ENCODE results near the gene MS4A12.
"Not testable (repeated sequence)": the region's sequence is repeated elsewhere in the genome, so short reads cannot be mapped to it uniquely, and the experiment has no call there.

The MS4A12 gene

GRCh38 chr11:60492488-60493009, at the start of gene MS4A12:
Gene MS4A12, plus strand, starts transcription at chr11:60492778. Its CDS starts 4,541 bp downstream, at chr11:60497319.
- peak within 1 kb of the TSS; percentile 9 to 32 for H3K9ac ChIP-seq (ENCODE audit: low read depth in 1 of 2, low read length in 2 of 2)
- peak within 1 kb of the TSS; percentile 58 to 59 for H3K27ac ChIP-seq (ENCODE audit: low read depth in 2 of 2, low read length in 2 of 2)
- no peaks in the 10 kb centered on the region for H3K36me3 ChIP-seq (ENCODE audit: control insufficient read depth in 2 of 2, insufficient read depth in 2 of 2, low read length in 2 of 2)
- H3K27me3 ChIP-seq (ENCODE audit: control insufficient read depth in 2 of 2, insufficient read depth in 2 of 2, low read length in 2 of 2), result no peaks in the 10 kb centered on the region
- H3K4me3 ChIP-seq (ENCODE audit: low read length in 2 of 2), result peak within 1 kb of the TSS; percentile 62 to 63
- H3K9me3 ChIP-seq (ENCODE audit: control insufficient read depth in 2 of 2, low read length in 2 of 2), result no peaks in the 10 kb centered on the region
- H3K4me1 ChIP-seq (ENCODE audit: control insufficient read depth in 2 of 2, insufficient read depth in 2 of 2, low read length in 2 of 2), result no peaks in the 10 kb centered on the region

DNA sequence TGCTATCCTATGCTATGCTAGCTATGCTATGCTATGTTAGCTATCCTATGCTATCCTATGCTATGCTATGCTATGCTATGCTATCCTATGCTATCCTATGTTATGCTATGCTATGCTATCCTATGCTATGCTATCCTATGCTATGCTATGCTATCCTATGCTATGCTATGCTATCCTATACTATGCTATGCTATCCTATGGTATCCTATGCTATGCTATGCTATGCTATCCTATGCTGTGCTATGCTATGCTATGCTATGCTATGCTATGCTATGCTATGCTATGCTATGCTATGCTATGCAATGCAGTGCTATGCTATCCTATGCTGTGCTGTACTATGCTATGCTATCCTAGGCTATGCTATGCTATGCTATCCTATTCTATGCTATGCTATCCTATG, 45.5 kb upstream of the MS4A12 start:
- no peaks in the 10 kb centered on the region for H3K36me3 ChIP-seq (ENCODE audit: control insufficient read depth in 2 of 2, insufficient read depth in 2 of 2, low read length in 2 of 2)
- H3K9me3 ChIP-seq (ENCODE audit: control insufficient read depth in 2 of 2, low read length in 2 of 2), result no peaks in the 10 kb centered on the region
- no peaks in the 10 kb centered on the region for H3K4me1 ChIP-seq (ENCODE audit: control insufficient read depth in 2 of 2, insufficient read depth in 2 of 2, low read length in 2 of 2)
- H3K27ac ChIP-seq (ENCODE audit: low read depth in 2 of 2, low read length in 2 of 2), result no peak overlapping the region
- H3K9ac ChIP-seq (ENCODE audit: low read depth in 1 of 2, low read length in 2 of 2), result no peak overlapping the region
- H3K27me3 ChIP-seq (ENCODE audit: control insufficient read depth in 2 of 2, insufficient read depth in 2 of 2, low read length in 2 of 2), result no peaks in the 10 kb centered on the region
- peak overlapping the region in 1 of 2 donors; percentile 50 for H3K4me3 ChIP-seq (ENCODE audit: low read length in 2 of 2)

DNA sequence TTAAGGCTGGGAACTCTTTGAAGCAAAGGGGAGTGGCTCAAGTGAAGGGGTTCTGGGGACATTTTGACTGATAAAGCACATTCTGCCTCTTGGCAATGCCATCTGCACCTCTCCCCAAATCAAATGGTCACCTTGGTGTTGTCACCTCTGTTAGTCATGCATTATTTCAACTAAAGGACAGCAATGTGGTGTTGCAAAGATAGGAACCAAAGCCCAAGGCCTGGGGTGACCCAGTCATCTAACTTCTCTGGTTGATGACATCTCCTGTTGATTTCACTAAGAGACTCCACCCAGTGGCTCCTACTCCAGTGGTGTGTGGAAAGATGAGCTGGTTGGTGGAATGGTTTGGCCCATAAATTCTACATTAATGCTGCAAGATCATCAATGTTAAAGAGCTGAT, 44.7 kb upstream of the MS4A12 start:
- H3K27me3 ChIP-seq (ENCODE audit: control insufficient read depth in 2 of 2, insufficient read depth in 2 of 2, low read length in 2 of 2), result no peaks in the 10 kb centered on the region
- no peak overlapping the region for H3K4me3 ChIP-seq (ENCODE audit: low read length in 2 of 2)
- no peak overlapping the region for H3K27ac ChIP-seq (ENCODE audit: low read depth in 2 of 2, low read length in 2 of 2)
- no peak overlapping the region for H3K9ac ChIP-seq (ENCODE audit: low read depth in 1 of 2, low read length in 2 of 2)
- no peaks in the 10 kb centered on the region for H3K9me3 ChIP-seq (ENCODE audit: control insufficient read depth in 2 of 2, low read length in 2 of 2)
- H3K36me3 ChIP-seq (ENCODE audit: control insufficient read depth in 2 of 2, insufficient read depth in 2 of 2, low read length in 2 of 2), result no peaks in the 10 kb centered on the region
- H3K4me1 ChIP-seq (ENCODE audit: control insufficient read depth in 2 of 2, insufficient read depth in 2 of 2, low read length in 2 of 2), result no peaks in the 10 kb centered on the region

DNA sequence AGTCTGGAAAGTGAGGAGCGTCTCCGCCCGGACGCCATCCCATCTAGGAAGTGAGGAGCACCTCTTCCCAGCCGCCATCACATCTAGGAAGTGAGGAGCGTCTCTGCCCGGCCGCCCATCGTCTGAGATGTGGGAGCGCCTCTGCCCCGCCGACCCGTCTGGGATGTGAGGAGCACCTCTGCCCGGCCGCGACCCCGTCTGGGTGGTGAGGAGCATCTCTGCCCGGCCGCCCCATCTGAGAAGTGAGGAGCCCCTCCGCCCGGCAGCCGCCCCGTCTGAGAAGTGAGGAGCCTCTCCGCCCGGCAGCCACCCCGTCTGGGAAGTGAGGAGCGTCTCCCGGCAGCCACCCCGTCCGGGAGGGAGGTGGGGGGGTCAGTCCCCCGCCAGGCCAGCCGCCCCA, 41.4 kb upstream of the MS4A12 start:
- not testable (repeated sequence) for H3K27ac ChIP-seq (ENCODE audit: low read depth in 2 of 2, low read length in 2 of 2); H3K36me3 ChIP-seq (ENCODE audit: control insufficient read depth in 2 of 2, insufficient read depth in 2 of 2, low read length in 2 of 2); H3K9ac ChIP-seq (ENCODE audit: low read depth in 1 of 2, low read length in 2 of 2); H3K4me1 ChIP-seq (ENCODE audit: control insufficient read depth in 2 of 2, insufficient read depth in 2 of 2, low read length in 2 of 2); H3K4me3 ChIP-seq (ENCODE audit: low read length in 2 of 2); H3K9me3 ChIP-seq (ENCODE audit: control insufficient read depth in 2 of 2, low read length in 2 of 2); H3K27me3 ChIP-seq (ENCODE audit: control insufficient read depth in 2 of 2, insufficient read depth in 2 of 2, low read length in 2 of 2)

DNA sequence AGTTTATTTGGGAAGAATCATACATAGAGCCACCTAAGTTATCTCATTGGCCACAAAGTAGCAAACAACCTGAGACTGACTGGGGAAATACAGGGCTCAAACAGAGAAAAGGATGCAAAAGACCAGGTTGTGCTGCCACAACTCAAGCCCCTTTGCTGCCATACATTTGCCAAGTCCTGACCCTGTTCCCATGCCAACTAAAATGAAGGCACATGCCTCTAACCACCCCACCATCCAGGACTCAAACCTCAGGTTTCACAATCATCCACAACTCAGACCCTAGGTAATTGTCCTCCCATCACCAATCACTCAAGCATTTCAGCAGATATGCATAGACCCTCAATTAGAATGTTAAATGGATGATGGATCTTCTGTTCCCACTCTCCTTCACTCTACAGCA, 38.4 kb upstream of the MS4A12 start:
- Histone ChIP-seq H3K27me3 (ENCODE audit: control insufficient read depth in 2 of 2, insufficient read depth in 2 of 2, low read length in 2 of 2) (no peaks in the 10 kb centered on the region), H3K27ac (ENCODE audit: low read depth in 2 of 2, low read length in 2 of 2) (no peak overlapping the region), H3K9ac (ENCODE audit: low read depth in 1 of 2, low read length in 2 of 2) (no peak overlapping the region), H3K36me3 (ENCODE audit: control insufficient read depth in 2 of 2, insufficient read depth in 2 of 2, low read length in 2 of 2) (no peaks in the 10 kb centered on the region), H3K4me3 (ENCODE audit: low read length in 2 of 2) (no peak overlapping the region), H3K4me1 (ENCODE audit: control insufficient read depth in 2 of 2, insufficient read depth in 2 of 2, low read length in 2 of 2) (no peaks in the 10 kb centered on the region), H3K9me3 (ENCODE audit: control insufficient read depth in 2 of 2, low read length in 2 of 2) (no peaks in the 10 kb centered on the region)

DNA sequence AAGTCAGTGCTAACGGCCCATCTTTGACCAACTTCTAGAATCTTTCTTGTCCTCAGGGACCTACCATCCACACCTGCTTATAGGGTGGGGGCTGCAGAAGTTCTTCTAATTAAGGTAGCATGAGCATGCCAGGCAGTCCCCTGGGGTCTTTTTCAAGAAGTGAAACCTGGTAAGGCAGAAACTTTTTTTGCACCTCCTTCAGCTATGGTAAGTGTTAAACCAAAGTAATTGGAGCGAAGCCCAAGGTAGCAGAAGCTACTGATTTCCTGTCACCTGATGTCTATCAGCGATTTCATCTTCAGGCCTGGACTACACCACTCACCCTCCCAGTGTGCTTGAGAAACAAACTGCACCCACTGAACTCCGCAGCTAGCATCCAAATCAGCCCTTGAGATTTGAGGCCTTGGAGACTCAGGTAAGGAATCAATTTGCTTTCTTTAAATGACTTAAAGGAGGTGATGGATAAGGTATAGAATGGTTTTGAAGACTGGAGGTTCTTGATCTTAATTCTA, 37.0 kb upstream of the MS4A12 start, which contains the start of gene MS4A1:
Gene MS4A1 (plus strand): TSS at position 317 of the 512 bp plus-strand sequence. CDS start 6,528 bp downstream, outside the sequence.
- Histone ChIP-seq H3K4me3 (ENCODE audit: low read length in 2 of 2) (peak within 1 kb of the TSS in 1 of 2 donors; percentile 42), H3K27me3 (ENCODE audit: control insufficient read depth in 2 of 2, insufficient read depth in 2 of 2, low read length in 2 of 2) (no peaks in the 10 kb centered on the region), H3K9ac (ENCODE audit: low read depth in 1 of 2, low read length in 2 of 2) (peak within 1 kb of the TSS in 1 of 2 donors; percentile 41), H3K36me3 (ENCODE audit: control insufficient read depth in 2 of 2, insufficient read depth in 2 of 2, low read length in 2 of 2) (no peaks in the 10 kb centered on the region), H3K27ac (ENCODE audit: low read depth in 2 of 2, low read length in 2 of 2) (peak within 1 kb of the TSS in 1 of 2 donors; percentile 9), H3K4me1 (ENCODE audit: control insufficient read depth in 2 of 2, insufficient read depth in 2 of 2, low read length in 2 of 2) (no peaks in the 10 kb centered on the region), H3K9me3 (ENCODE audit: control insufficient read depth in 2 of 2, low read length in 2 of 2) (no peaks in the 10 kb centered on the region)

DNA sequence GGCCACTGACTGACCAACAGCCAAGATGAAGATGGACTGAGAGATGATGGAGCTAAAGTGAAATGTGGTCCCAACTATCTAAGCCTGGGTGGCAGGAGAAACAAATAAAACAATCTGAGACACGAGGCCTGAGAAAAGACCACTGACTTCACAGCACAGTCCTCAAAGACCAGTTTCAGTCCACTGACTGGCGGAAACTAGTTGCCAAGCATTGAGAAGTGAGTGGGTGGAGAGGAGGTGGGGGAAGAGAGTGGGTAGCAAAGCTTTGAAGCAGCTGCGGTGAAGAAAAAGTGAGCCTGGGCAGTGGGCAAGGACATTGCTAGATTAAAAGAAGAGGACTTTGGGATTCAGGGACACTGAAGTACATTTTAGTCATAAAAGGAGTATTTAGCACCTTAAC, 35.0 kb upstream of the MS4A12 start:
- H3K36me3 ChIP-seq (ENCODE audit: control insufficient read depth in 2 of 2, insufficient read depth in 2 of 2, low read length in 2 of 2), result no peaks in the 10 kb centered on the region
- no peaks in the 10 kb centered on the region for H3K27me3 ChIP-seq (ENCODE audit: control insufficient read depth in 2 of 2, insufficient read depth in 2 of 2, low read length in 2 of 2)
- no peaks in the 10 kb centered on the region for H3K4me1 ChIP-seq (ENCODE audit: control insufficient read depth in 2 of 2, insufficient read depth in 2 of 2, low read length in 2 of 2)
- no peak overlapping the region for H3K9ac ChIP-seq (ENCODE audit: low read depth in 1 of 2, low read length in 2 of 2)
- no peaks in the 10 kb centered on the region for H3K9me3 ChIP-seq (ENCODE audit: control insufficient read depth in 2 of 2, low read length in 2 of 2)
- peak overlapping the region in 1 of 2 donors; percentile 46 for H3K4me3 ChIP-seq (ENCODE audit: low read length in 2 of 2)
- no peak overlapping the region for H3K27ac ChIP-seq (ENCODE audit: low read depth in 2 of 2, low read length in 2 of 2)

DNA sequence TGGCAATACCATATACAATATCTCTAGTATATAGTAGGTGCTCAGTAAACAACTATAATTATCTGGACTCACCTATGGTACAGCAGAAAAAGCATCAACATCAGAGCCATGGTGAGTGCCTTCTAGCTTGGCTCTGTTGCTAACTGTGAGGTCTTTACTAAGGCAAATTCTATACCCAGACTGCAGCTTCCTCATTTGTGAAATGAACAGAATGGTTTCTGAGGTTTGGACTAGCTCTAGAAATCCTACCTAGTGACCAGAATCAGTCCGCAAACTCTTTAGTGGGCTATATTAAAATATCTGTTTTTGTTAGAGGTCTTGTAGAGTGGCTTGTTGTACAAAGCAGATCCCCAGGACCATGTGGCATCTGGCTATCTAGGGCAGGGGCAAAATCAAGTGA, 33.2 kb upstream of the MS4A12 start:
- no peaks in the 10 kb centered on the region for H3K4me1 ChIP-seq (ENCODE audit: control insufficient read depth in 2 of 2, insufficient read depth in 2 of 2, low read length in 2 of 2)
- no peaks in the 10 kb centered on the region for H3K9me3 ChIP-seq (ENCODE audit: control insufficient read depth in 2 of 2, low read length in 2 of 2)
- H3K36me3 ChIP-seq (ENCODE audit: control insufficient read depth in 2 of 2, insufficient read depth in 2 of 2, low read length in 2 of 2), result no peaks in the 10 kb centered on the region
- H3K9ac ChIP-seq (ENCODE audit: low read depth in 1 of 2, low read length in 2 of 2), result no peak overlapping the region
- no peaks in the 10 kb centered on the region for H3K27me3 ChIP-seq (ENCODE audit: control insufficient read depth in 2 of 2, insufficient read depth in 2 of 2, low read length in 2 of 2)
- H3K27ac ChIP-seq (ENCODE audit: low read depth in 2 of 2, low read length in 2 of 2), result no peak overlapping the region
- no peak overlapping the region for H3K4me3 ChIP-seq (ENCODE audit: low read length in 2 of 2)

GRCh38 chr11:60468829-60469228, 23.7 kb upstream of the MS4A12 start:
- no peaks in the 10 kb centered on the region for H3K27me3 ChIP-seq (ENCODE audit: control insufficient read depth in 2 of 2, insufficient read depth in 2 of 2, low read length in 2 of 2)
- H3K4me3 ChIP-seq (ENCODE audit: low read length in 2 of 2), result no peak overlapping the region
- H3K36me3 ChIP-seq (ENCODE audit: control insufficient read depth in 2 of 2, insufficient read depth in 2 of 2, low read length in 2 of 2), result no peaks in the 10 kb centered on the region
- H3K4me1 ChIP-seq (ENCODE audit: control insufficient read depth in 2 of 2, insufficient read depth in 2 of 2, low read length in 2 of 2), result no peaks in the 10 kb centered on the region
- H3K27ac ChIP-seq (ENCODE audit: low read depth in 2 of 2, low read length in 2 of 2), result no peak overlapping the region
- no peaks in the 10 kb centered on the region for H3K9me3 ChIP-seq (ENCODE audit: control insufficient read depth in 2 of 2, low read length in 2 of 2)
- H3K9ac ChIP-seq (ENCODE audit: low read depth in 1 of 2, low read length in 2 of 2), result no peak overlapping the region

- H3K36me3 ChIP-seq (ENCODE audit: control insufficient read depth in 2 of 2, insufficient read depth in 2 of 2, low read length in 2 of 2), result no peaks in the 10 kb centered on the region
- no peaks in the 10 kb centered on the region for H3K4me1 ChIP-seq (ENCODE audit: control insufficient read depth in 2 of 2, insufficient read depth in 2 of 2, low read length in 2 of 2)
- H3K9me3 ChIP-seq (ENCODE audit: control insufficient read depth in 2 of 2, low read length in 2 of 2), result no peaks in the 10 kb centered on the region
- no peak overlapping the region for H3K9ac ChIP-seq (ENCODE audit: low read depth in 1 of 2, low read length in 2 of 2)
- no peaks in the 10 kb centered on the region for H3K27me3 ChIP-seq (ENCODE audit: control insufficient read depth in 2 of 2, insufficient read depth in 2 of 2, low read length in 2 of 2)
- H3K27ac ChIP-seq (ENCODE audit: low read depth in 2 of 2, low read length in 2 of 2), result no peak overlapping the region
- no peak overlapping the region for H3K4me3 ChIP-seq (ENCODE audit: low read length in 2 of 2)
Observed at GRCh38 chr11:60469723-60470122, 22.9 kb upstream of the MS4A12 start.
